ENCODE measurements around the gene CAMK1D. TPM values are rescaled to one million over a fixed set of nuclear protein-coding genes. Genes with fewer than 3 reads are reported as not detected.

The CAMK1D gene
- total and polyA plus RNA-seq, 2 of the 8 experiments (the other 6 are each of a cell fraction or from before 2014, with no cell fraction given) = 3.5 to 10.6 TPM

DNA sequence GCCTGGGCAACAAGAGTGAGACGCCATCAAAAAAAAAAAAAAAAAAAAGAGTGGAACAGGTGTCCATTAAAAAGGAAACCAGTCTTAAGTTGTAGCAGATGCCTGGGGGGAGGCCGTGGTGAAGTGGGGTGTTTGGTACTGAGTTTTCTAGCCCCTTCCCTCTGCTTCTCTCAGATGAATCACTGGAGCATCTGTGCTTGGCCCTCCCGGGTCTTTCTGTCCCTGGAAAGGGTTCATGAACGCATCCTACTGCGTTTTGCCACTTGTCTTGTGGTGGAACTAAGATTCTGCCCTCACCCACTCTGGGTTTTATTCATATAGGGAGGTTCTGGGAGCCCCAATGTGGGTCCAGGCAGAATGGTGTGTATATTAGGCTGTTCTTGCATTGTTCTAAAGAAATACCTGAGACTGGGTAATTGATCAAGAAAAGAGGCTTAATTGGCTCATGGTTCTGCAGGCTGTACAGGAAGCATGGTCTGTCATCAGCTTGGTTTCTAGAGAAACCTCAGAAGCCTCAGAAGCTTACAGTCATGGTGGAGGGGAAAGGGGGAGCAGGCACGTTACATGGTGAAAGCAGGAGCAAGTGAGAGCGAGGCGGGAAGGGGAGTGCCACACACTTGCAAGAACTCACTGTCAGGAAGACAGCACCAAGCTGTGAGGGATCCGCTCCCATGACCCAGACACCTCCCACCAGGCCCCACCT lies 63.5 kb downstream of the CAMK1D start:
- H3K4me3 ChIP-seq (ENCODE audit: extremely low read depth in 1 of 4, insufficient read depth in 2 of 4, low read depth in 3 of 4, low read length in 4 of 4) = no peak overlapping the region
- 97% methylated on average over 7 of the region's 9 CpGs; no CpG with 5 or more reads in 1 of the 2 experiments for WGBS, 2 experiments (ENCODE audit: extremely low coverage in 1 of 2, insufficient coverage in 1 of 2, insufficient read length in 1 of 2, insufficient replicate concordance in 2 of 2, low coverage in 1 of 2, low lambda C conversion rate in 2 of 2, missing lambda C conversion rate in 1 of 2)
- CTCF ChIA-PET (ENCODE audit: partially characterized antibody) = interaction anchor here (1.6 kb wide), 1 partner anchor 15 kb away, joined by 3 read pairs; no protein-coding TSS in a partner anchor

More for the DNA sequence above, 63.5 kb downstream of the CAMK1D start:
- Histone ChIP-seq H2AFZ (ENCODE audit: low read length) (no peak overlapping the region), H3K4me2 (ENCODE audit: insufficient read depth in 1 of 2, low read depth in 2 of 2, low read length in 2 of 2) (no peak overlapping the region), H3K36me3 (ENCODE audit: control insufficient read depth in 2 of 4, insufficient read depth in 4 of 4, low read length in 3 of 4) (no peaks in the 10 kb centered on the region), H4K20me1 (replicated peaks in 1 of 2; ENCODE audit: control insufficient read depth in 1 of 2, insufficient read depth in 2 of 2, low read length in 2 of 2) (no peaks in the 10 kb centered on the region), H2BK5ac (ENCODE audit: low read depth, low read length) (no peak overlapping the region), H4K91ac (replicated peaks; ENCODE audit: insufficient read length, low read length) (no peak overlapping the region), H3K4ac (replicated peaks; ENCODE audit: insufficient read length, low read depth, low read length) (no peak overlapping the region), H2BK15ac (ENCODE audit: low read length) (no peak overlapping the region), H3K56ac (replicated peaks; ENCODE audit: insufficient read length, low read depth, low read length) (no peak overlapping the region), H4K5ac (ENCODE audit: insufficient read length, low read depth, low read length) (no peak overlapping the region), H3K9me3 (ENCODE audit: insufficient read depth in 2 of 2, low read depth in 1 of 2, low read length in 1 of 2) (no peaks in the 10 kb centered on the region), H3K14ac (ENCODE audit: insufficient read length) (no peak overlapping the region), H3K79me2 (ENCODE audit: control insufficient read depth in 1 of 2, insufficient read depth in 2 of 2, low read length in 2 of 2) (no peaks in the 10 kb centered on the region), H3K27ac (ENCODE audit: low read depth, low read length) (no peak overlapping the region), H3K4me1 (replicated peaks in 1 of 4; ENCODE audit: control insufficient read depth in 3 of 4, insufficient read depth in 4 of 4, low read length in 3 of 4) (no peaks in the 10 kb centered on the region), H3K79me1 (ENCODE audit: low read depth, low read length) (no peaks in the 10 kb centered on the region), H2BK20ac (ENCODE audit: low read length) (no peak overlapping the region), H3K18ac (ENCODE audit: extremely low read depth, low read length) (no peak overlapping the region), H3K27me3 (replicated peaks in 1 of 4; ENCODE audit: control insufficient read depth in 3 of 4, extremely low read depth in 1 of 4, insufficient read depth in 3 of 4, low read length in 3 of 4) (no peaks in the 10 kb centered on the region), H3K23me2 (ENCODE audit: low read depth, low read length) (peaks cover 2% of the 10 kb centered on the region; the same call in 1 of the 2 replicates), H2AK5ac (ENCODE audit: low read depth, low read length) (no peak overlapping the region), H3K9ac (replicated peaks in 1 of 4; ENCODE audit: extremely low read depth in 1 of 4, low read depth in 3 of 4, low read length in 3 of 4) (no peak overlapping the region), H3K23ac (ENCODE audit: insufficient read length) (no peak overlapping the region), H2BK120ac (replicated peaks; ENCODE audit: low read depth, low read length) (no peak overlapping the region), H2BK12ac (ENCODE audit: low read depth, low read length) (no peak overlapping the region), H4K8ac (ENCODE audit: extremely low read depth, insufficient read depth, low read length) (no peak overlapping the region)
- TF ChIP-seq SP4 (IDR thresholded peaks at IDR 0.05; ENCODE audit: low read length) = no peak
- no peak for FAIRE-seq
- no peak for DNase-seq (ENCODE audit: low read depth in 1 of 2, low spot score in 2 of 2)
- POLR2A ChIA-PET (ENCODE audit: partially characterized antibody) = no interaction called here

Measured in H1 (cell line).